ENCODE measurements around the gene BAG3.
"Not testable (repeated sequence)": the region's sequence is repeated elsewhere in the genome, so short reads cannot be mapped to it uniquely, and the experiment has no call there.

BAG3 gene

GRCh38 chr10:119710935-119711334 lies 59.8 kb downstream of the BAG3 start:
- H3K27ac ChIP-seq (ENCODE audit: extremely low read depth, low read depth, low read length); H3K36me3 ChIP-seq (ENCODE audit: control insufficient read depth in 2 of 2, insufficient read depth in 1 of 2, low read length in 2 of 2); CTCF ChIA-PET; H3K4me3 ChIP-seq (ENCODE audit: low read depth, low read length); H3K4me1 ChIP-seq (ENCODE audit: control insufficient read depth, insufficient read depth, low read length); POLR2A ChIA-PET; H3K9me3 ChIP-seq (ENCODE audit: control insufficient read depth, insufficient read depth, low read depth, low read length): not testable (repeated sequence)
- TF ChIP-seq SETDB1 (IDR thresholded peaks at IDR 0.05; ENCODE audit: insufficient read length, low read length): peak; percentile 13

- CTCF ChIA-PET: interaction anchor here (0.6 to 1.4 kb wide), 5 partner anchors 9 to 36 kb away, joined by 3 to 5 read pairs (median 3); no protein-coding TSS in a partner anchor
- no peak for TF ChIP-seq MYNN (tag by site-specific recombination; IDR thresholded peaks at IDR 0.05; ENCODE audit: borderline replicate concordance)
- TF ChIP-seq ZBTB10 (tag by site-specific recombination; IDR thresholded peaks at IDR 0.05): no peak
- no peak for TF ChIP-seq ZNF785 (tag by site-specific recombination; IDR thresholded peaks at IDR 0.05)
- no peak for TF ChIP-seq ZNF571 (tag by site-specific recombination; IDR thresholded peaks at IDR 0.05)
- no peak for TF ChIP-seq EGR2 (tag by site-specific recombination; IDR thresholded peaks at IDR 0.05; ENCODE audit: low read depth)
- no peak for TF ChIP-seq ZNF184 (tag by site-specific recombination; IDR thresholded peaks at IDR 0.05)
- no peak for TF ChIP-seq ZBTB26 (tag by site-specific recombination; optimal IDR thresholded peaks at IDR 0.05)
- TF ChIP-seq ZNF398 (tag by site-specific recombination; IDR thresholded peaks at IDR 0.05): no peak
- TF ChIP-seq ZXDB (tag by site-specific recombination; IDR thresholded peaks at IDR 0.05): no peak
- no peak for TF ChIP-seq AEBP2 (tag by site-specific recombination; IDR thresholded peaks at IDR 0.05; ENCODE audit: borderline replicate concordance)
- TF ChIP-seq ZNF157 (tag by site-specific recombination; IDR thresholded peaks at IDR 0.05): no peak
- no peak for TF ChIP-seq ZBTB21 (tag by site-specific recombination; IDR thresholded peaks at IDR 0.05)
- TF ChIP-seq ZBTB17 (tag by site-specific recombination; IDR thresholded peaks at IDR 0.05): no peak
- TF ChIP-seq ZNF416 (tag by site-specific recombination; IDR thresholded peaks at IDR 0.05): no peak
- TF ChIP-seq ZNF768 (tag by site-specific recombination; IDR thresholded peaks at IDR 0.05): no peak
- TF ChIP-seq YY2 (tag by site-specific recombination; IDR thresholded peaks at IDR 0.05): no peak
- no peak for TF ChIP-seq BCL11A (tag by site-specific recombination; IDR thresholded peaks at IDR 0.05; ENCODE audit: low read depth)
- TF ChIP-seq ZNF223 (tag by site-specific recombination; IDR thresholded peaks at IDR 0.05): no peak
- no peak for TF ChIP-seq ZNF148 (tag by site-specific recombination; IDR thresholded peaks at IDR 0.05; ENCODE audit: borderline replicate concordance)
- no peaks in the 10 kb centered on the region for H3K4me1 ChIP-seq (ENCODE audit: control insufficient read depth, insufficient read depth, low read length)
- H3K27ac ChIP-seq (ENCODE audit: extremely low read depth, low read depth, low read length): no peak overlapping the region
- H3K36me3 ChIP-seq (ENCODE audit: control insufficient read depth in 2 of 2, insufficient read depth in 1 of 2, low read length in 2 of 2): no peaks in the 10 kb centered on the region
- POLR2A ChIA-PET: interaction anchor here (1.4 to 1.6 kb wide), 3 partner anchors 12 to 178 kb away, joined by 3 to 10 read pairs (median 4); partner anchors contain the start of gene INPP5F
- H3K4me3 ChIP-seq (ENCODE audit: low read depth, low read length): no peak overlapping the region
- no peaks in the 10 kb centered on the region for H3K9me3 ChIP-seq (ENCODE audit: control insufficient read depth, insufficient read depth, low read depth, low read length)
Measured at GRCh38 chr10:119713744-119714483, 62.7 kb downstream of the BAG3 start.

Data from HEK293 (cell line).